MCF 10A (cell line): Measurements from ENCODE around the gene FAM50A. TPM values are rescaled to one million over a fixed set of nuclear protein-coding genes. Genes with fewer than 3 reads are reported as not detected.

Experiments used
- BruUV-seq: library from RNA; stranded (reverse); fragments of 400-500 nt; replicated peaks from 2 replicates; lab custom pipeline; 2021; lab: Mats Ljungman, UMichigan
- CTCF ChIA-PET: fragments of 300-600 bp; sonication (Branson Sonifier 250); formaldehyde crosslinking; extraction: SDS; loops from one replicate; lab custom pipeline; 2021; ENCODE audit warnings: antibody characterized with exemption, inconsistent platforms; lab: Yijun Ruan, JAX
- POLR2A ChIA-PET: fragments of 300-600, 350-650 bp; sonication (Branson Sonifier 250); formaldehyde crosslinking; extraction: SDS; loops from one replicate; lab custom pipeline; 2020; ENCODE audit warnings: antibody characterized with exemption, inconsistent platforms; lab: Yijun Ruan, JAX
- DNase-seq: peaks from one replicate; pipeline ENCODE4 v3.0.0-alpha.2; 2018; ENCODE audit not compliant: unreplicated experiment
- H3K27ac Mint-ChIP-seq: one replicate; pipeline ENCODE4 v1.8.0; 2022; ENCODE audit warnings: mild to moderate bottlenecking, low read depth, mixed read lengths; ENCODE audit not compliant: unreplicated experiment
- H3K27me3 Mint-ChIP-seq: one replicate; pipeline ENCODE4 v1.8.0; 2022; ENCODE audit warnings: mixed read lengths; ENCODE audit not compliant: insufficient read depth, unreplicated experiment
- H3K36me3 Mint-ChIP-seq: one replicate; pipeline ENCODE4 v1.8.0; 2022; ENCODE audit warnings: mild to moderate bottlenecking, moderate library complexity, mixed read lengths; ENCODE audit not compliant: insufficient read depth, unreplicated experiment
- H3K4me1 Mint-ChIP-seq: one replicate; pipeline ENCODE4 v1.8.0; 2022; ENCODE audit warnings: mixed read lengths; ENCODE audit not compliant: insufficient read depth, unreplicated experiment
- H3K4me3 Mint-ChIP-seq: one replicate; pipeline ENCODE4 v1.8.0; 2022; ENCODE audit warnings: mild to moderate bottlenecking, moderate library complexity, mixed read lengths; ENCODE audit not compliant: unreplicated experiment
- H3K9me3 Mint-ChIP-seq: one replicate; pipeline ENCODE4 v1.8.0; 2022; ENCODE audit warnings: mixed read lengths; ENCODE audit not compliant: unreplicated experiment
- CTCF ChIP-seq: fragments of 200-600 bp; IDR thresholded peaks from one replicate; pipeline ENCODE4 v1.8.0; 2022; ENCODE audit warnings: antibody characterized with exemption, mild to moderate bottlenecking; ENCODE audit not compliant: unreplicated experiment
- intact Hi-C: fragments of 100-400 bp; cut with micrococcal nuclease; formaldehyde crosslinking; loops from 2 replicates; pipeline ENCODE4 v1.14.1; 2022
- total RNA-seq: library from RNA; stranded (reverse); gene quantifications from 2 replicates; pipeline ENCODE4 v1.2.3, GENCODE V29; 2022

The FAM50A gene
- total RNA-seq, 1 experiment from 2014 or later = 62.1 TPM

- POLR2A ChIA-PET = interaction anchor here (0.9 kb wide), 1 partner anchor 9 kb away, joined by 3 read pairs; no protein-coding TSS in a partner anchor
- no peak for TF ChIP-seq CTCF
Observed at GRCh38 chrX:154403192-154403591, 40.7 kb upstream of the FAM50A start.

GRCh38 chrX:154403858-154404257 lies 40.1 kb upstream of the FAM50A start:
- intact Hi-C loops = no loop called here
- CTCF ChIA-PET = interaction anchor here (1.1 kb wide), 1 partner anchor 21 kb away, joined by 3 read pairs; no protein-coding TSS in a partner anchor
- Mint-ChIP-seq H3K4me3 (no peak overlapping the region), H3K9me3 (no peaks in the 10 kb centered on the region), H3K27me3 (peaks cover 9% of the 10 kb centered on the region), H3K36me3 (peaks cover 40% of the 10 kb centered on the region), H3K27ac (no peak overlapping the region), H3K4me1 (peaks cover 10% of the 10 kb centered on the region)
- no peak for DNase-seq
- no TSS peak for BruUV-seq
- no peak for TF ChIP-seq CTCF
- POLR2A ChIA-PET = interaction anchor here (0.6 to 0.7 kb wide), 2 partner anchors 14 to 38 kb away, joined by 3 read pairs; no protein-coding TSS in a partner anchor

More at GRCh38 chrX:154403192-154403591, 40.7 kb upstream of the FAM50A start:
- Mint-ChIP-seq H3K27ac (no peak overlapping the region), H3K9me3 (no peaks in the 10 kb centered on the region), H3K4me3 (no peak overlapping the region), H3K36me3 (peaks cover 47% of the 10 kb centered on the region), H3K4me1 (peaks cover 6% of the 10 kb centered on the region), H3K27me3 (peaks cover 2% of the 10 kb centered on the region)
- DNase-seq = no peak
- CTCF ChIA-PET = interaction anchor here (0.6 to 1.5 kb wide), 3 partner anchors 30 to 389 kb away, joined by 3 to 4 read pairs (median 4); no protein-coding TSS in a partner anchor
- intact Hi-C loops = no loop called here
- BruUV-seq = no TSS peak

- peaks cover 12% of the 10 kb centered on the region for H3K27me3 Mint-ChIP-seq
- BruUV-seq = no TSS peak
- no peaks in the 10 kb centered on the region for H3K9me3 Mint-ChIP-seq
- intact Hi-C loops = loop anchor here (5.0 kb wide), 1 partner anchor 38 kb away; the partner anchor contains the start of gene FAM50A
- DNase-seq = no peak
- ChIA-PET CTCF (interaction anchor here (1.1 kb wide), 1 partner anchor 20 kb away, joined by 3 read pairs; no protein-coding TSS in a partner anchor), POLR2A (interaction anchor here (0.6 kb wide), 1 partner anchor 13 kb away, joined by 3 read pairs; no protein-coding TSS in a partner anchor)
- no peak for TF ChIP-seq CTCF
- H3K4me3 Mint-ChIP-seq = no peak overlapping the region
- no peak overlapping the region for H3K27ac Mint-ChIP-seq
- H3K36me3 Mint-ChIP-seq = peaks cover 32% of the 10 kb centered on the region
- H3K4me1 Mint-ChIP-seq = peaks cover 9% of the 10 kb centered on the region
Observed at GRCh38 chrX:154404625-154405192, 39.2 kb upstream of the FAM50A start.

- intact Hi-C loops = loop anchor here (5.0 kb wide), 1 partner anchor 34 kb away; the partner anchor contains the start of gene FAM50A
Observed at GRCh38 chrX:154408659-154409221, 35.2 kb upstream of the FAM50A start.

More at GRCh38 chrX:154408659-154409221, 35.2 kb upstream of the FAM50A start:
- TF ChIP-seq CTCF = no peak
- peak overlapping the region; percentile 66 for H3K27ac Mint-ChIP-seq
- no TSS peak for BruUV-seq
- peaks cover 14% of the 10 kb centered on the region for H3K4me1 Mint-ChIP-seq
- no peak for DNase-seq
- ChIA-PET POLR2A (interaction anchor here (1.2 to 7.7 kb wide), 3 partner anchors 11 to 106 kb away, joined by 5 to 100 read pairs (median 31); partner anchors contain the start of genes ATP6AP1 and RPL10), CTCF (interaction anchor here (1.1 to 1.9 kb wide), 2 partner anchors 35 to 119 kb away, joined by 8 to 9 read pairs; no protein-coding TSS in a partner anchor)
- peaks cover 3% of the 10 kb centered on the region for H3K36me3 Mint-ChIP-seq
- peak overlapping the region; percentile 63 for H3K4me3 Mint-ChIP-seq
- no peaks in the 10 kb centered on the region for H3K9me3 Mint-ChIP-seq
- H3K27me3 Mint-ChIP-seq = peaks cover 12% of the 10 kb centered on the region
